Measurements from ENCODE around the gene GIMAP5.

The GIMAP5 gene

DNA sequence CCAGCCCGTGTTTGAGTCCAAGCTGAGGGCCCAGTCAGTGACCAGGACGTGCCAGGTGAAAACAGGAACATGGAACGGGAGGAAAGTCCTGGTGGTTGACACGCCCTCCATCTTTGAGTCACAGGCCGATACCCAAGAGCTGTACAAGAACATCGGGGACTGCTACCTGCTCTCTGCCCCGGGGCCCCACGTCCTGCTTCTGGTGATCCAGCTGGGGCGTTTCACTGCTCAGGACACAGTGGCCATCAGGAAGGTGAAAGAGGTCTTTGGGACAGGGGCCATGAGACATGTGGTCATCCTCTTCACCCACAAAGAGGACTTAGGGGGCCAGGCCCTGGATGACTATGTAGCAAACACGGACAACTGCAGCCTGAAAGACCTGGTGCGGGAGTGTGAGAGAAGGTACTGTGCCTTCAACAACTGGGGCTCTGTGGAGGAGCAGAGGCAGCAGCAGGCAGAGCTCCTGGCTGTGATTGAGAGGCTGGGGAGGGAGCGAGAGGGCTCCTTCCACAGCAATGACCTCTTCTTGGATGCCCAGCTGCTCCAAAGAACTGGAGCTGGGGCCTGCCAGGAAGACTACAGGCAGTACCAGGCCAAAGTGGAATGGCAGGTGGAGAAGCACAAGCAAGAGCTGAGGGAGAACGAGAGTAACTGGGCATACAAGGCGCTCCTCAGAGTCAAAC lies 5.2 kb downstream of the GIMAP5 start:
- H3K4me1 Mint-ChIP-seq (ENCODE audit: low read depth): peaks cover 63% of the 10 kb centered on the region
- peak overlapping the region; percentile 24 for H3K27ac Mint-ChIP-seq
- H3K27me3 Mint-ChIP-seq: peaks cover 6% of the 10 kb centered on the region
- peaks cover 64% of the 10 kb centered on the region for H3K36me3 Mint-ChIP-seq (ENCODE audit: low read depth)
- H3K4me3 Mint-ChIP-seq: no peak overlapping the region
- no peaks in the 10 kb centered on the region for H3K9me3 Mint-ChIP-seq
- intact Hi-C loops (cut with micrococcal nuclease): no loop called here

DNA sequence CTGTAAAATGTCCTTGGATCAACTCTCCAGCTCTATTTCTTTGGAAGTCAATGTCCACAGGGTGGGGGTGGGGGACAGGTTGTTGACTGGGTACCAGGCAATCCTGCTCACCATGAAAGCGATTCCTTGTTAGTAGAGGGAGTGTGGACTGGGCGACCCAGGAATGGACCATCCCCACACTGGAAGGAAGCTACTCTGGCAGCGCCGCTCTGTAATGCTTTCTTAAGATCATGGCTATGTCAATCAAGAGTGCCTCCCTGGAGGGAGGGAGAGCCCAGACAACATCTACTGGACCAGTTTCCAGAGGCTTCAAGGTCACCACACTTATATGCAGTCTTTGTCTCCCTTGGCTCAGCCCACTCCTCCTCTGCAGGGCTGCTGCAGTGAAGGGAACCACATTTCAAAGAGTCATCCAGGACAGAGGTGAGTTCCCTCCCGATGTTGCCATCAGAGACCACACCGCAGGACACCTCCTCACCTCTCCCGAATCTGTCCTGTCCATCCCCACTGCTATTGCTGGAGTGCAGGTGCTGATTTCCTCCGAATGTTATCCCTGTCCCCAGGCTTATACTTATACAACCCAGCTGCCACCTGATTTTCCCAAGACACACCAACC lies 6.9 kb downstream of the GIMAP5 start:
- Mint-ChIP-seq H3K4me1 (ENCODE audit: low read depth) (peaks cover 46% of the 10 kb centered on the region), H3K27me3 (peaks cover 15% of the 10 kb centered on the region), H3K27ac (no peak overlapping the region)

GRCh38 chr7:150745086-150745485 lies 7.9 kb downstream of the GIMAP5 start:
- no peak overlapping the region for H3K4me3 Mint-ChIP-seq
- H3K27me3 Mint-ChIP-seq: peaks cover 16% of the 10 kb centered on the region
- peaks cover 38% of the 10 kb centered on the region for H3K4me1 Mint-ChIP-seq (ENCODE audit: low read depth)
- intact Hi-C loops (cut with micrococcal nuclease): no loop called here
- peaks cover 50% of the 10 kb centered on the region for H3K36me3 Mint-ChIP-seq (ENCODE audit: low read depth)
- H3K9me3 Mint-ChIP-seq: no peaks in the 10 kb centered on the region
- H3K27ac Mint-ChIP-seq: no peak overlapping the region

More for the DNA sequence above, 6.9 kb downstream of the GIMAP5 start:
- intact Hi-C loops (cut with micrococcal nuclease): no loop called here
- no peak overlapping the region for H3K4me3 Mint-ChIP-seq
- H3K9me3 Mint-ChIP-seq: no peaks in the 10 kb centered on the region
- H3K36me3 Mint-ChIP-seq (ENCODE audit: low read depth): peaks cover 58% of the 10 kb centered on the region

GRCh38 chr7:150745876-150746275 lies 8.7 kb downstream of the GIMAP5 start:
- intact Hi-C loops (cut with micrococcal nuclease): no loop called here
- Mint-ChIP-seq H3K9me3 (no peaks in the 10 kb centered on the region), H3K27ac (no peak overlapping the region), H3K4me1 (ENCODE audit: low read depth) (peaks cover 34% of the 10 kb centered on the region), H3K27me3 (peaks cover 16% of the 10 kb centered on the region), H3K36me3 (ENCODE audit: low read depth) (peaks cover 42% of the 10 kb centered on the region), H3K4me3 (no peak overlapping the region)

DNA sequence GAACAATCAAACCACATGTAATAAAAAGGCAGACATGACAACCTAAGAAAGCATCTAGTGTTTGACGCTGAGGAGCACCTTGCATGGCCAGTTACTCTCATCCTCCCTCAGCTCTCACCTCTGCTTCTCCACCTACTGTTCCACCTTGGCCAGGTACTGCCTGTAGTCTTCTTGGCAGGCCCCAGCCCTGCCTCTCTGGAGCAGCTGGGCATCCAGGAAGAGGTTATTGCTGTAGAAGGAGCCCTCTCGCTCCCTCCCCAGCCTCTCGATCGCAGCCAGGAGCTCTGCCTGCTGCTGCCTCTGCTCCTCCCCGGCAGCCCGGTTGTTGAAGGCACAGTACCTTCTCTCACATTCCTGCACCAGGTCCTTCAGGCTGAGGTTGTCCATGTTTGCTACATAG lies 9.7 kb downstream of the GIMAP5 start:
- H3K36me3 Mint-ChIP-seq (ENCODE audit: low read depth): peaks cover 32% of the 10 kb centered on the region
- H3K27ac Mint-ChIP-seq: no peak overlapping the region
- no peaks in the 10 kb centered on the region for H3K9me3 Mint-ChIP-seq
- intact Hi-C loops (cut with micrococcal nuclease): no loop called here
- peaks cover 16% of the 10 kb centered on the region for H3K27me3 Mint-ChIP-seq
- no peak overlapping the region for H3K4me3 Mint-ChIP-seq
- peaks cover 28% of the 10 kb centered on the region for H3K4me1 Mint-ChIP-seq (ENCODE audit: low read depth)

DNA sequence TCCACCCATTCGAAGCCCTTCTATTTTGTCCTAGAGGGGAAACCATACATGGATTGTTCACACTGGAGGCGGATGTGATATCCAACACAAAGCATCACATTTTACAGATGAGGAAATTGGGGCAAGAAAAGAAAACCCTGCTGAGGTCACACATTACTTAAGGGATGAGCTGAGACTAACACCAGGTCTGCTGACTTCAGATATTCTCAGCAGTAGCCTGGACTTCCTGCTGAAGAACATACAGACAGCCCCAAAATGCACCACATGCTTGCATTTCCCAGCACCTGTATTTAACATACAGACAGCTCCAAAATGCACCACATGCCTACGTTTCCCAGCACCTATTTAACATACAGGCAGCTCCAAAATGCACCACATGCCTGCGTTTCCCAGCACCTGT lies 11.2 kb downstream of the GIMAP5 start:
- H3K4me1 Mint-ChIP-seq (ENCODE audit: low read depth): peaks cover 22% of the 10 kb centered on the region
- H3K27me3 Mint-ChIP-seq: peaks cover 18% of the 10 kb centered on the region
- H3K36me3 Mint-ChIP-seq (ENCODE audit: low read depth): peaks cover 17% of the 10 kb centered on the region
- intact Hi-C loops (cut with micrococcal nuclease): no loop called here
- no peaks in the 10 kb centered on the region for H3K9me3 Mint-ChIP-seq
- H3K4me3 Mint-ChIP-seq: no peak overlapping the region
- no peak overlapping the region for H3K27ac Mint-ChIP-seq

DNA sequence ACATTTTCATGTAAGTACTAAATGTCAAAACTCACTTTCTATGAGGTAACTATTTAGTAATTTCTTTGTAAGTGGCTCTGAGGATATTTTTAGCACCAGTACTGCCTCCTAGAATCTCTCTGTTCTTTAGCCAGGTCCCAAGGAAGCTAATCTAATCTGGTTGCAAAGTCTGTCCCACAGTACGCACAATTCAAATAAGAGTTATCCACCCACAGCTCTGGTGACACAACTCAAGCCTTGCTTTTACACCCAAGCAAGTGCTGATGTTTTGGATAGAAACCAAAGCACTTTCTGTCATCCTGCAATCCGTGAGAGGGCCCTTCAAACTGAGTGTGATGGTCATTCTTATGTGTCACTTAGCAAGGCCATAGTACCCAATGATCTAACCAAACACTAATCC lies 14.5 kb downstream of the GIMAP5 start:
- Mint-ChIP-seq H3K36me3 (ENCODE audit: low read depth) (no peaks in the 10 kb centered on the region), H3K4me3 (no peak overlapping the region), H3K27ac (no peak overlapping the region), H3K27me3 (peaks cover 18% of the 10 kb centered on the region), H3K4me1 (ENCODE audit: low read depth) (peaks cover 28% of the 10 kb centered on the region), H3K9me3 (no peaks in the 10 kb centered on the region)
- intact Hi-C loops (cut with micrococcal nuclease): no loop called here

DNA sequence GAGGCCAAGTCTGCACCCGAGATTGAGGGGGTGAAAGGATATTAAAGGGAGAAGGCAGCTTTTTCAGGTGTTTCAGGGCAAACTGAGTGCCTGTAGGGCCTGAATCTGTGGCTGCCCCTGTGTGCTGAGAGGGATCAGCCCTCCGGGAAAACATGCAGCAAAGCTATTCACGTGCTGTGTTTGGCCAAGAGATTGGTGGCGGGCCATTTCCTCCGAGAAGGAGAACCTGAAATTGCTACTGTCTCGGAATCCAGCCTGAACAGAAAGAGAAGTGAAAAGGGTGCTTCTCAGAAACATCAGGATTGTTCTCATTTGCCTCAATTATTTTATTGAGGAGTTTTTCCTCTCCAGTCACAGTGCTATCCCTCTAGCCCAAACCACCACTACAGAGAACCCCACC lies 16.0 kb downstream of the GIMAP5 start:
- peaks cover 4% of the 10 kb centered on the region for H3K27me3 Mint-ChIP-seq
- H3K4me3 Mint-ChIP-seq: no peak overlapping the region
- no peaks in the 10 kb centered on the region for H3K36me3 Mint-ChIP-seq (ENCODE audit: low read depth)
- intact Hi-C loops (cut with micrococcal nuclease): no loop called here
- peaks cover 28% of the 10 kb centered on the region for H3K4me1 Mint-ChIP-seq (ENCODE audit: low read depth)
- H3K27ac Mint-ChIP-seq: peak overlapping the region; percentile 52
- no peaks in the 10 kb centered on the region for H3K9me3 Mint-ChIP-seq

DNA sequence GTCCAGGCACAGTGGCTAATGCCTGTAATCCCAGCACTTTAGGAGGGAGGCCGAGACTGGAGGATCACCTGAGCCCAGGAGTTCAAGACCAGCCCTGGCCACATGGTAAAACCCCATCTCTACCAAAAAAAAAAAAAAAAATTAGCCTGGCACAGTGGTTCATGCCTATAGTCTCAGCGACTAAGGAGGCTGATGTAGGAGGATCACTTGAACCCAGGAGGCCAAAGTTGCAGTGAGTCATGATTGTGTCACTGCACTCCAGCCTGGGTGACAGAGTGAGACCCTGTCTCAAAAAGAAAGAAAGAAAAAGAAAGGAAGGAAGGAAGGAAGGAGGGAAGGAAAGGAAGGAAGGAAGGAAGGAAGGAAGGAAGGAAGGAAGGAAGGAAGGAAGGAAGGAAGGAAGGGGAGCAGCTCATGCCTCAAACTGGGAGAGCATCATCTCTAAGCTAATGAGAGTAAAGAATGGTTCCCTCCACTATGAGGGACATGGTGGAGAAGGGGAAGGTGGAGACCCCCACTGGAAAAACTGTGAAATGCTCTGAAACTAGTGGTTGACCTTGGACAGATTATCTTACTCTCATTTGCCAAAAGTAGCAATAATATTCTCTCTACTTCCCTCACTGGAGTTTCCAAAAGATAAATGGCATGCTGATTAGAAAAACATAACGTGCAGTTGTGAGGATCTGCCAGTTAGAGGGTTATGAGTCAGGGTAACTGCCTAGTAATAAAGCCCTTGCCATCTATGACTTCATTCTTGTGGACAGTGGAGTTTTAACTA lies 16.8 kb downstream of the GIMAP5 start:
- intact Hi-C loops (cut with micrococcal nuclease): no loop called here
- no peaks in the 10 kb centered on the region for H3K9me3 Mint-ChIP-seq
- H3K27me3 Mint-ChIP-seq: peaks cover 4% of the 10 kb centered on the region
- peak overlapping the region; percentile 71 for H3K27ac Mint-ChIP-seq
- H3K4me1 Mint-ChIP-seq (ENCODE audit: low read depth): peaks cover 28% of the 10 kb centered on the region
- no peaks in the 10 kb centered on the region for H3K36me3 Mint-ChIP-seq (ENCODE audit: low read depth)
- H3K4me3 Mint-ChIP-seq: no peak overlapping the region

DNA sequence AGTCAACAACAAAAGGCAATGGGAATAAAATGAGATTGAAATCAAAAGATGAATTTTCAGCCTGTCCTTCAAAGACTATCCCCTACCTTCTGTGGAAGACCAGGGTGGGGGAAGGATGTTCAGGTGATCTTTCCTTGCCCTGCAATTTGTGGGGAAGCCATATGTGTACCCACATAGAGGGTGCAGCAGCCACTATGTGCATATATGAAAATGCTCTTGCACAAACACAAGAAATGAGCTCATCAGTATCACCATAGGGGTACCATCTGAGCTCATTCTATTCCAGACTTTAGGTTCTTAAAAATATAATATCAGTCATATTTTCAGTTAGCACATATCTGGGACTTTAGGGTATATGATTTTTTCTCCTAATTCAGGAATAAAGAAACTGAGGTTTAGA lies 17.7 kb downstream of the GIMAP5 start:
- Mint-ChIP-seq H3K27ac (no peak overlapping the region), H3K27me3 (peaks cover 2% of the 10 kb centered on the region)

GRCh38 chr7:150755473-150756099 lies 18.4 kb downstream of the GIMAP5 start:
- intact Hi-C loops (cut with micrococcal nuclease): no loop called here
- Mint-ChIP-seq H3K4me1 (ENCODE audit: low read depth) (peaks cover 28% of the 10 kb centered on the region), H3K9me3 (no peaks in the 10 kb centered on the region), H3K27me3 (peaks cover 2% of the 10 kb centered on the region), H3K36me3 (ENCODE audit: low read depth) (no peaks in the 10 kb centered on the region), H3K4me3 (no peak overlapping the region), H3K27ac (no peak overlapping the region)

More for the DNA sequence above, 17.7 kb downstream of the GIMAP5 start:
- H3K36me3 Mint-ChIP-seq (ENCODE audit: low read depth): no peaks in the 10 kb centered on the region
- no peak overlapping the region for H3K4me3 Mint-ChIP-seq
- peaks cover 28% of the 10 kb centered on the region for H3K4me1 Mint-ChIP-seq (ENCODE audit: low read depth)
- intact Hi-C loops (cut with micrococcal nuclease): no loop called here
- H3K9me3 Mint-ChIP-seq: no peaks in the 10 kb centered on the region

DNA sequence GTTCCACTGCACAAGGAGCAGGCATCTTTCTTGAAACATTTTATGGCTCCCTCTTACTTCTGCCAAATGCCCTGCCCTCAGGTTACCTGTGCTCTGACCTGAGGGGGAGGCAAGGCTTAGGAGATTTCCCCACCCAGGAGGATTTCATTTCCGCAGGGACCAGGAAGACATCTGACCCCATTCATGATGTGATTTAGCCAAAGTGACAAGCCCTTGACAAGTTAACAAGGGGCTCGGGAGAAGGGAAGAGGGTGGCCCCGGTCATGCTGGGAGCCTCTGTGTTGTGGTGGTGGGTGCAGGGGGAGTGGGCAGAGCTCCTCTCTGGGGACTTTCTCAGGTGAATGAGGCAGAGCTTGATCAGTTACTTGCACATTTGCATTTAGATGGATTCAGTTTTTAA lies 18.9 kb downstream of the GIMAP5 start:
- Mint-ChIP-seq H3K27me3 (peaks cover 2% of the 10 kb centered on the region), H3K4me1 (ENCODE audit: low read depth) (peaks cover 28% of the 10 kb centered on the region), H3K27ac (no peak overlapping the region), H3K9me3 (peaks cover 1% of the 10 kb centered on the region), H3K4me3 (no peak overlapping the region), H3K36me3 (ENCODE audit: low read depth) (peaks cover 4% of the 10 kb centered on the region)
- intact Hi-C loops (cut with micrococcal nuclease): no loop called here

GRCh38 chr7:150756858-150757257 lies 19.6 kb downstream of the GIMAP5 start:
- Mint-ChIP-seq H3K4me1 (ENCODE audit: low read depth) (peaks cover 28% of the 10 kb centered on the region), H3K27ac (no peak overlapping the region), H3K9me3 (peaks cover 8% of the 10 kb centered on the region), H3K36me3 (ENCODE audit: low read depth) (peaks cover 11% of the 10 kb centered on the region), H3K4me3 (no peak overlapping the region), H3K27me3 (peaks cover 2% of the 10 kb centered on the region)
- intact Hi-C loops (cut with micrococcal nuclease): loop anchor here (1.0 kb wide), 1 partner anchor 309 kb away; no protein-coding TSS in a partner anchor

GRCh38 chr7:150759479-150759878 lies 22.3 kb downstream of the GIMAP5 start:
- no peak overlapping the region for H3K4me3 Mint-ChIP-seq

More at GRCh38 chr7:150759479-150759878, 22.3 kb downstream of the GIMAP5 start:
- Mint-ChIP-seq H3K27ac (no peak overlapping the region), H3K27me3 (no peaks in the 10 kb centered on the region), H3K9me3 (peaks cover 14% of the 10 kb centered on the region), H3K4me1 (ENCODE audit: low read depth) (peaks cover 13% of the 10 kb centered on the region), H3K36me3 (ENCODE audit: low read depth) (peaks cover 24% of the 10 kb centered on the region)
- intact Hi-C loops (cut with micrococcal nuclease): no loop called here
